Body of pancreas (tissue), 4 donors: ENCODE measurements around the gene ERCC5.

ENCODE experiments used
- CTCF ChIP-seq, 7 experiments: fragments of 450-650 bp in 4 of 7; fragments of 200-600 bp in 3 of 7; sonication (generic) in 3 of 7; IDR thresholded peaks; one replicate each; pipeline ENCODE4 v1.5.1; 2016 to 2019; ENCODE audit warnings: antibody characterized with exemption in 7 of 7
- POLR2A ChIP-seq, 3 donors: fragments of 450-650 bp; IDR thresholded peaks; one replicate each; pipeline ENCODE4 v1.6.1; 2016; ENCODE audit warnings: antibody characterized with exemption in 3 of 3, mild to moderate bottlenecking in 2 of 3

GRCh38 chr13:102905905-102906771, 60.3 kb downstream of the ERCC5 start:
- TF ChIP-seq POLR2A (IDR thresholded peaks at IDR 0.05) (no peak), CTCF (IDR thresholded peaks at IDR 0.05) (no peak)
